CD14-positive monocyte (primary cell): ENCODE data around the gene CLCN2. TPM values are rescaled to one million over a fixed set of nuclear protein-coding genes. Genes with fewer than 3 reads are reported as not detected.

Experiments
- DNase-seq, 3 donors: peaks; one replicate each; pipeline ENCODE4 v3.0.0-alpha.2; 2011 to 2022
- H2AFZ ChIP-seq: 2 replicates; pipeline ENCODE4 v1.6.0; 2012; ENCODE audit warnings: mild to moderate bottlenecking, low read depth, low read length, inconsistent platforms; ENCODE audit not compliant: insufficient read depth, poor library complexity, severe bottlenecking
- H3K27ac ChIP-seq, 2 donors: 1 replicate in 1 of 2; 2 replicates in 1 of 2; pipeline ENCODE4 v1.5.1; 2012 to 2013; ENCODE audit warnings: low read length in 2 of 2, control low read depth in 1 of 2, inconsistent platforms in 1 of 2, low read depth in 1 of 2, mild to moderate bottlenecking in 1 of 2
- H3K27me3 ChIP-seq, 2 donors: one replicate each; pipeline versions ENCODE4 v1.6.0 to v1.6.1; 2011 to 2013; ENCODE audit warnings: low read length in 2 of 2; ENCODE audit not compliant: control insufficient read depth in 2 of 2, insufficient read depth in 2 of 2
- H3K36me3 ChIP-seq, 2 donors: replicated peaks in 1 of 2; 1 replicate in 1 of 2; 2 replicates in 1 of 2; pipeline versions ENCODE4 v1.5.1 to v1.6.1; 2012 to 2013; ENCODE audit warnings: low read length in 2 of 2, control low read depth in 1 of 2, inconsistent platforms in 1 of 2, mild to moderate bottlenecking in 1 of 2; ENCODE audit not compliant: insufficient read depth in 2 of 2, control insufficient read depth in 1 of 2
- H3K4me1 ChIP-seq, 2 donors: 1 replicate in 1 of 2; 2 replicates in 1 of 2; pipeline versions ENCODE4 v1.5.1 to v1.6.1; 2012 to 2013; ENCODE audit warnings: low read length in 2 of 2, control low read depth in 1 of 2, inconsistent platforms in 1 of 2, mild to moderate bottlenecking in 1 of 2, moderate library complexity in 1 of 2; ENCODE audit not compliant: insufficient read depth in 2 of 2, control insufficient read depth in 1 of 2
- H3K4me2 ChIP-seq: replicated peaks from 2 replicates; pipeline ENCODE3; 2012; ENCODE audit warnings: low read length, moderate library complexity, mild to moderate bottlenecking; ENCODE audit not compliant: poor library complexity, severe bottlenecking; ENCODE audit errors: extremely low read depth
- H3K4me3 ChIP-seq, 3 experiments: fragments of 200-600 bp in 1 of 3; sonication (generic) in 1 of 3; replicated peaks in 1 of 3; 1 replicate in 2 of 3; 2 replicates in 1 of 3; pipeline ENCODE4 v1.5.1; 2011 to 2013; ENCODE audit warnings: low read length in 3 of 3, mild to moderate bottlenecking in 3 of 3, control low read depth in 2 of 3, low read depth in 2 of 3, inconsistent platforms in 1 of 3, moderate library complexity in 1 of 3
- H3K79me2 ChIP-seq: 2 replicates; pipeline ENCODE4 v1.6.0; 2012; ENCODE audit warnings: mild to moderate bottlenecking, control low read depth, inconsistent platforms, low read length, moderate library complexity; ENCODE audit not compliant: insufficient read depth
- H3K9ac ChIP-seq: 2 replicates; pipeline ENCODE4 v1.6.0; 2017; ENCODE audit warnings: low read length, mild to moderate bottlenecking; ENCODE audit not compliant: insufficient read depth, poor library complexity, severe bottlenecking
- H3K9me3 ChIP-seq, 2 donors: replicated peaks in 1 of 2; 1 replicate in 1 of 2; 2 replicates in 1 of 2; pipeline versions ENCODE4 v1.5.1 to v1.6.1; 2012 to 2013; ENCODE audit warnings: low read length in 2 of 2, control low read depth in 1 of 2; ENCODE audit not compliant: control insufficient read depth in 1 of 2, insufficient read depth in 1 of 2
- H4K20me1 ChIP-seq: 2 replicates; pipeline ENCODE4 v1.6.0; 2012; ENCODE audit warnings: mild to moderate bottlenecking, low read length, control low read depth, moderate library complexity; ENCODE audit not compliant: insufficient read depth
- H3K27ac Mint-ChIP-seq, 7 donors: one replicate each; pipeline ENCODE4 v1.8.0; 2020; ENCODE audit warnings: mild to moderate bottlenecking in 7 of 7, mixed read lengths in 7 of 7, moderate library complexity in 6 of 7, inconsistent platforms in 2 of 7
- H3K27me3 Mint-ChIP-seq, 3 donors: one replicate each; pipeline ENCODE4 v1.8.0; 2021 to 2022; ENCODE audit warnings: low read depth in 3 of 3, mild to moderate bottlenecking in 3 of 3, mixed read lengths in 3 of 3, moderate library complexity in 3 of 3, inconsistent platforms in 1 of 3
- H3K36me3 Mint-ChIP-seq, 2 donors: one replicate each; pipeline ENCODE4 v1.8.0; 2020; ENCODE audit warnings: mixed read lengths in 2 of 2, inconsistent platforms in 1 of 2, mild to moderate bottlenecking in 1 of 2
- H3K4me1 Mint-ChIP-seq: one replicate; pipeline ENCODE4 v1.8.0; 2020; ENCODE audit warnings: mild to moderate bottlenecking, mixed read lengths
- H3K4me3 Mint-ChIP-seq, 2 donors: one replicate each; pipeline ENCODE4 v1.8.0; 2020; ENCODE audit warnings: mild to moderate bottlenecking in 2 of 2, mixed read lengths in 2 of 2, moderate library complexity in 1 of 2
- H3K9me3 Mint-ChIP-seq, 7 donors: one replicate each; pipeline ENCODE4 v1.8.0; 2020 to 2022; ENCODE audit warnings: mixed read lengths in 7 of 7, mild to moderate bottlenecking in 6 of 7, moderate library complexity in 6 of 7, inconsistent platforms in 2 of 7
- WGBS: methylation state at CpG from one replicate; pipeline ENCODE4 v1.1.5; 2013; ENCODE audit warnings: missing lambda C conversion rate; ENCODE audit not compliant: insufficient coverage; 5-methylcytosine and 5-hydroxymethylcytosine counted together
- intact Hi-C, 2 donors: fragments of 100-400 bp; cut with micrococcal nuclease; formaldehyde crosslinking; loops; one replicate each; pipeline versions ENCODE4 v1.15.0 to v1.15.1; 2023
- polyA plus RNA-seq, 3 donors: library from polyadenylated mRNA; depleted of rRNA in 1 of 3; unstranded in 2 of 3; stranded (reverse) in 1 of 3; fragments of 300-500 nt in 2 of 3; fragments of >200 nt in 1 of 3; fragmentation: Illumina TruSeq in 2 of 3; gene quantifications; 1 replicate in 2 of 3; 2 replicates in 1 of 3; pipeline ENCODE4 v1.2.3, GENCODE V29; 2012 to 2021
- TF ChIP-seq, protein P1 (sequence below): fragments of 200-600 bp; IDR thresholded peaks from one replicate; pipeline ENCODE4 v1.8.0; 2022; ENCODE audit warnings: antibody characterized with exemption, mild to moderate bottlenecking

Gene CLCN2
- polyA plus RNA-seq, 3 donors, result 0.16 to 2.7 TPM; not detected in 1

DNA sequence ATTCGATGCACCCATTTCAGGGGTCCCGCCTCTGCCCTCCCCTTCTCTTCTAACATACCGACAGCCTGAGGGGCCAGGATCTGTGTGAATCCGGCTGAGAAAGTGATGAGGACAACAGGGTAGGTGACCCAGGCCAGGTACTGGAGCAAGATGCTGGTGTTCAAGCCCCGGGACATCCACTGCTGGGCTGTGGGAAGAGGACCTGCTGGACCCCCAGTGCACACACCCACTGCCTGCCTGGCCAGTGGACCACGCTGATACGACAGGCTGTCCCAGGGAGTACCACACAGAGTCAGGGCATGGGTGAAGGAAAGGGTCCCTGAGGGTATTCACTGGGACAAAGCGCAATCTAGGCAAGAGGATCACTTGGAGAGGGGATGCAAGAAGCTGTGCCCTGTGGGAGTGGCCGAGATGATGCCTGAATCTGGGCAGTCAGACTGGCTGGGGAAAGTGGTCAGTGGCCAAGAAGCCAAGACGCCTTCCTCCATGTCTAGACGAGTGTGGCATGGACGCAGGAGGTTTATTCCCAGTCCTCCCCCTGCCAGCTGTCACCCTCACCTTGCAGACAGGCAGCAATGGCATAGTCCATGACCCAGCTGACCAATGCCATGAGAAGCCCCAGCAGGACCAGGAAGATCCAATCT lies 3.2 kb downstream of the CLCN2 start:
- H2AFZ ChIP-seq, result no peak overlapping the region
- H3K27ac Mint-ChIP-seq, result peak overlapping the region in 1 of 7 donors; percentile 82
- H3K4me1 Mint-ChIP-seq, result peaks cover 9% of the 10 kb centered on the region
- WGBS, result 98% methylated on average over 7 of the region's 12 CpGs
- no peak overlapping the region for H3K4me3 ChIP-seq
- no peaks in the 10 kb centered on the region for H3K9me3 ChIP-seq
- TF ChIP-seq, protein P1, sequence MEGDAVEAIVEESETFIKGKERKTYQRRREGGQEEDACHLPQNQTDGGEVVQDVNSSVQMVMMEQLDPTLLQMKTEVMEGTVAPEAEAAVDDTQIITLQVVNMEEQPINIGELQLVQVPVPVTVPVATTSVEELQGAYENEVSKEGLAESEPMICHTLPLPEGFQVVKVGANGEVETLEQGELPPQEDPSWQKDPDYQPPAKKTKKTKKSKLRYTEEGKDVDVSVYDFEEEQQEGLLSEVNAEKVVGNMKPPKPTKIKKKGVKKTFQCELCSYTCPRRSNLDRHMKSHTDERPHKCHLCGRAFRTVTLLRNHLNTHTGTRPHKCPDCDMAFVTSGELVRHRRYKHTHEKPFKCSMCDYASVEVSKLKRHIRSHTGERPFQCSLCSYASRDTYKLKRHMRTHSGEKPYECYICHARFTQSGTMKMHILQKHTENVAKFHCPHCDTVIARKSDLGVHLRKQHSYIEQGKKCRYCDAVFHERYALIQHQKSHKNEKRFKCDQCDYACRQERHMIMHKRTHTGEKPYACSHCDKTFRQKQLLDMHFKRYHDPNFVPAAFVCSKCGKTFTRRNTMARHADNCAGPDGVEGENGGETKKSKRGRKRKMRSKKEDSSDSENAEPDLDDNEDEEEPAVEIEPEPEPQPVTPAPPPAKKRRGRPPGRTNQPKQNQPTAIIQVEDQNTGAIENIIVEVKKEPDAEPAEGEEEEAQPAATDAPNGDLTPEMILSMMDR, result no peak
- intact Hi-C loops, result no loop called here
- no peaks in the 10 kb centered on the region for H4K20me1 ChIP-seq
- H3K4me1 ChIP-seq, result peaks cover 13 to 24% of the 10 kb centered on the region in 2 donors
- H3K36me3 Mint-ChIP-seq, result no peaks in the 10 kb centered on the region
- no peak overlapping the region for H3K27ac ChIP-seq
- no peaks in the 10 kb centered on the region for H3K36me3 ChIP-seq
- H3K27me3 Mint-ChIP-seq, result peaks cover 14 to 15% (median 15%) of the 10 kb centered on the region in 3 donors
- no peaks in the 10 kb centered on the region for H3K79me2 ChIP-seq
- peak overlapping the region in 1 of 2 donors; percentile 16 for H3K4me3 Mint-ChIP-seq
- H3K9me3 Mint-ChIP-seq, result peaks cover 0 to 1% (median 0%) of the 10 kb centered on the region in 7 donors
- DNase-seq, result no peak
- H3K9ac ChIP-seq, result no peak overlapping the region
- peaks cover 0 to 12% of the 10 kb centered on the region in 2 donors for H3K27me3 ChIP-seq
- no peak overlapping the region for H3K4me2 ChIP-seq

DNA sequence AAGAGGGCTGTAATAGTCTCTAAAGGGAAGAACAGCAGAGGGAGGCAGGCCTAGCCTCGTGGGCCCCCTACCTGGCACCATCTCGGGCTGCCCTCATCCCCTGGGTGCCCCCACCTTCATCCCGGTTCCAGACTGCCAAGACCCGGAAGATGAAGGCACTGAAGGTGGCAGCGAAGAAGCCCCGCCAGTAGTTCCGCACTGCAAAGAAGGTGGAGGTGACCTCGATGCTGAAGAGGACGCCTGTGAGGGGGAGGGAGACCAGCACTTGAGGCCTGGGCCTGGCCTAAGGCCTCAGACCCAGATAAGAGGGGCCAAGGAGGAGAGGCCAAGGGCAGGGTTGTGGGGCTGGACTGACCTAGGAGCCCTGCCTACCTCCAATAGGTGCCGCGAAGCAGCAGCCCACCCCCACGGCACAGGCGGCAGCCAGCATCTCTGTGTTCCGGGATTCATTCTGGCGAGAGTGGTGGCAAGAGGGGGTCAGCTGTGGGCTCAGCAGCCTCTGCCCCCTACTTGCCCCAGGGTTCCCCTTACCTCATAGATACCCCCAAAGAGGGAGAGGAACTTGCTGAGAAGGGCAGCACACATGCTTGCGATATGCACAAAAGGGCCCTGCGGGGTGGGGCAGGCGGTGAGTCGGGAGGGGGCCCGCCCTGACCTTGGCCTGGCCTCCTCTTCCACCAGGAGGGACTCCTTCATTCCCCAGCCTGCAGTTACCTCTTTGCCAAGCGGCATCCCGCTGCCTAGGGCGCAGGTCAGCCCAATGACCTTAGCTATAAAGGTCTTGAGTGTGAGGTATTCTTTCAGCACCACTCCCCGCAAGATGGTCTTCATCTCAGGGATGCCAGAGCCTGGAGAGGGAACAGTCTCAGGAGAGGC lies 3.9 kb downstream of the CLCN2 start:
- no peak overlapping the region for H3K4me3 Mint-ChIP-seq
- no peaks in the 10 kb centered on the region for H3K79me2 ChIP-seq
- 92% methylated on average over 11 of the region's 24 CpGs for WGBS
- TF ChIP-seq, protein P1, result no peak
- H3K9me3 ChIP-seq, result no peaks in the 10 kb centered on the region
- H3K9me3 Mint-ChIP-seq, result peaks cover 0 to 1% (median 0%) of the 10 kb centered on the region in 7 donors
- no peaks in the 10 kb centered on the region for H3K36me3 Mint-ChIP-seq
- H2AFZ ChIP-seq, result no peak overlapping the region
- H3K4me1 ChIP-seq, result peaks cover 12 to 18% of the 10 kb centered on the region in 2 donors
- no peak overlapping the region for H3K4me3 ChIP-seq
- H3K27ac Mint-ChIP-seq, result peak overlapping the region in 1 of 7 donors; percentile 82
- H3K4me1 Mint-ChIP-seq, result peaks cover 8% of the 10 kb centered on the region
- no peak overlapping the region for H3K4me2 ChIP-seq
- no peaks in the 10 kb centered on the region for H4K20me1 ChIP-seq
- H3K27me3 Mint-ChIP-seq, result peaks cover 14 to 15% (median 15%) of the 10 kb centered on the region in 3 donors
- H3K9ac ChIP-seq, result no peak overlapping the region
- H3K27ac ChIP-seq, result no peak overlapping the region
- DNase-seq, result no peak
- intact Hi-C loops, result no loop called here
- H3K27me3 ChIP-seq, result peaks cover 0 to 12% of the 10 kb centered on the region in 2 donors
- H3K36me3 ChIP-seq, result no peaks in the 10 kb centered on the region
